ENCODE measurements around the gene CD37.

DNA sequence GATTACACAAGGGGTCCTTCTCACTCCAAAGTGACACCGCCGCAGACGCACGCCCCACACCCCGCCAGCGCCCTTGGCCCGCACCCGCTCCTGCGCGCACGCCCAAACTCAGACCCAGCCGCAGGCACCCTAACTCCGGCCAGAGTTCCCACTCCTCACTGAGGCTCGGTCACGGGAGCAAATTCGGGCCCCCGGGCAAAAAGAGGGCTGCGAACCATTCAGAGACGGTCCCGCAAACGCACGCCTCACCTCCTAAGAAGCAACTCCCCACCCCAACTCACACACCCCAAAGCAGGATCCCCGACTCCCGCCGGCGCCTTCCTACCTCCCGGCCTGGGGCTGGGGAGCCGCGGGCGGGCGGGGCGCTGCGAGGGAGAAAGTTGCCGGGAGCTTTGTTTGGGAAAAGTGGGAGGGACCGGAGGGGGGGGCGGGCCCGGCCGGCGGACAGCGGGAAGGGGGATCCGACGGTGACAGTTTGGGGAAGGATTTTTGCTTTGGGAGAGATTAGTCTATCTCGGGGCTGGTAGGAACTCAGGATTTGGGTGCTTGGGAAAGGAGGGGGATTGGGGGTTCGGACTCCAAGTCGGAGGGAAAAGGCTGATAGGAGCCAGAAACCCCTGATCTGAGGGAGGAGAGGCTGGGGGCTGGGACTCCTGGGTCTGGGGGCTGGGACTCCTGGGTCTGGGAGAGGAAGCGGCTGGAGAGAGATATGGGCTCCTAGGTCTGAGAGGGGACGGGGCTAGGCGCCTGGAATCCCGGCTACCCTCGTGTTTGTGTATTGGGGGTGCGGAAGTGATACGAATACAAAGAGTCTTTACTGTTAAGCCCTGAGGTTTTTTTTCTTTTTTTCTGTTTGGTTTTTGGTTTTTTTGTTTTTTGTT is 27.1 kb downstream of the CD37 start, which contains the start of gene TEAD2:
- TF ChIP-seq YY1 (IDR thresholded peaks at IDR 0.05; ENCODE audit: extremely low read depth, insufficient replicate concordance, low read depth, low read length) (peak; percentile 10), EGR1 (IDR thresholded peaks at IDR 0.05; ENCODE audit: low read depth) (no peak), EZH2 (IDR thresholded peaks at IDR 0.05) (no peak), POLR2AphosphoS5 (IDR thresholded peaks at IDR 0.05; ENCODE audit: low read depth, low read length) (peak; percentile 55; the same call in 1 of the 2 replicates), ZNF274 (IDR thresholded peaks at IDR 0.05; ENCODE audit: low read depth, low read length) (no peak), POLR2A (IDR thresholded peaks at IDR 0.05; ENCODE audit: borderline replicate concordance, extremely low read depth, insufficient read depth, insufficient read length) (no peak), CEBPB (IDR thresholded peaks at IDR 0.05; ENCODE audit: low read depth) (no peak), JUND (IDR thresholded peaks at IDR 0.05) (no peak)
- TF ChIP-seq, protein P1, sequence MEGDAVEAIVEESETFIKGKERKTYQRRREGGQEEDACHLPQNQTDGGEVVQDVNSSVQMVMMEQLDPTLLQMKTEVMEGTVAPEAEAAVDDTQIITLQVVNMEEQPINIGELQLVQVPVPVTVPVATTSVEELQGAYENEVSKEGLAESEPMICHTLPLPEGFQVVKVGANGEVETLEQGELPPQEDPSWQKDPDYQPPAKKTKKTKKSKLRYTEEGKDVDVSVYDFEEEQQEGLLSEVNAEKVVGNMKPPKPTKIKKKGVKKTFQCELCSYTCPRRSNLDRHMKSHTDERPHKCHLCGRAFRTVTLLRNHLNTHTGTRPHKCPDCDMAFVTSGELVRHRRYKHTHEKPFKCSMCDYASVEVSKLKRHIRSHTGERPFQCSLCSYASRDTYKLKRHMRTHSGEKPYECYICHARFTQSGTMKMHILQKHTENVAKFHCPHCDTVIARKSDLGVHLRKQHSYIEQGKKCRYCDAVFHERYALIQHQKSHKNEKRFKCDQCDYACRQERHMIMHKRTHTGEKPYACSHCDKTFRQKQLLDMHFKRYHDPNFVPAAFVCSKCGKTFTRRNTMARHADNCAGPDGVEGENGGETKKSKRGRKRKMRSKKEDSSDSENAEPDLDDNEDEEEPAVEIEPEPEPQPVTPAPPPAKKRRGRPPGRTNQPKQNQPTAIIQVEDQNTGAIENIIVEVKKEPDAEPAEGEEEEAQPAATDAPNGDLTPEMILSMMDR (IDR thresholded peaks at IDR 0.05 in 2 of 3, conservative IDR thresholded peaks at IDR 0.05 in 1 of 3; ENCODE audit: borderline replicate concordance in 1 of 3, insufficient read depth in 1 of 3, low read depth in 2 of 3, low read length in 2 of 3), result no peak
- TF ChIP-seq, protein P2, sequence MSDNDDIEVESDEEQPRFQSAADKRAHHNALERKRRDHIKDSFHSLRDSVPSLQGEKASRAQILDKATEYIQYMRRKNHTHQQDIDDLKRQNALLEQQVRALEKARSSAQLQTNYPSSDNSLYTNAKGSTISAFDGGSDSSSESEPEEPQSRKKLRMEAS (IDR thresholded peaks at IDR 0.05), result no peak
